ENCODE measurements around the gene DCAF5.

DNA sequence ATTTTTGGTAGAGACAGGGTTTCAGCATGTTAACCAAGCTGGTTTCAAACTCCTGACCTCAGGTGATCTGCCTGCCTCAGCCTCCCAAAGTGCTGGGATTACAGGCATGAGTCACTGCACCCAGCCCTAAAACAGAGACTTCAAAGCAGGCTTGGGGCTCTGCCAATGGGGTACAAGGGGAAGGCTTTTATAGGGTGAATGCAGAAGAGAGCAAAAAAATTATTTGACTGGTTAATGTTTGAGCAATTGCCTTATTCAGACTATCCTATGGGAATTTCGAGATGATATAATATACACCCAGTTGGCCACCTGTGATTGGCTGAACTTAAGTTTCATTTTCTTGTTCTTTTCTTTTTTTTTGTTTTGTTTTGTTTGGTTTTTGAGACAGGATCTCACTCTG, 142.3 kb downstream of the DCAF5 start:
- TF ChIP-seq POLR2A (IDR thresholded peaks at IDR 0.05) (no peak), POLR2AphosphoS5 (IDR thresholded peaks at IDR 0.05) (no peak), EP300 (IDR thresholded peaks at IDR 0.05) (no peak)
- TF ChIP-seq, protein P1, sequence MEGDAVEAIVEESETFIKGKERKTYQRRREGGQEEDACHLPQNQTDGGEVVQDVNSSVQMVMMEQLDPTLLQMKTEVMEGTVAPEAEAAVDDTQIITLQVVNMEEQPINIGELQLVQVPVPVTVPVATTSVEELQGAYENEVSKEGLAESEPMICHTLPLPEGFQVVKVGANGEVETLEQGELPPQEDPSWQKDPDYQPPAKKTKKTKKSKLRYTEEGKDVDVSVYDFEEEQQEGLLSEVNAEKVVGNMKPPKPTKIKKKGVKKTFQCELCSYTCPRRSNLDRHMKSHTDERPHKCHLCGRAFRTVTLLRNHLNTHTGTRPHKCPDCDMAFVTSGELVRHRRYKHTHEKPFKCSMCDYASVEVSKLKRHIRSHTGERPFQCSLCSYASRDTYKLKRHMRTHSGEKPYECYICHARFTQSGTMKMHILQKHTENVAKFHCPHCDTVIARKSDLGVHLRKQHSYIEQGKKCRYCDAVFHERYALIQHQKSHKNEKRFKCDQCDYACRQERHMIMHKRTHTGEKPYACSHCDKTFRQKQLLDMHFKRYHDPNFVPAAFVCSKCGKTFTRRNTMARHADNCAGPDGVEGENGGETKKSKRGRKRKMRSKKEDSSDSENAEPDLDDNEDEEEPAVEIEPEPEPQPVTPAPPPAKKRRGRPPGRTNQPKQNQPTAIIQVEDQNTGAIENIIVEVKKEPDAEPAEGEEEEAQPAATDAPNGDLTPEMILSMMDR (IDR thresholded peaks at IDR 0.05), result no peak
